H9 (cell line): Measurements from ENCODE around the gene C10orf71. TPM values are rescaled to one million over a fixed set of nuclear protein-coding genes. Genes with fewer than 3 reads are reported as not detected.

Experiments used
- DNase-seq: peaks from one replicate; pipeline ENCODE4 v3.0.0-alpha.2; 2017
- H2AFZ ChIP-seq: one replicate; pipeline ENCODE4 v1.6.1; 2013; ENCODE audit warnings: mild to moderate bottlenecking, low read length, control low read depth, moderate library complexity
- H2AK5ac ChIP-seq: 2 replicates; pipeline ENCODE4 v1.6.1; 2013; ENCODE audit warnings: low read length, control low read depth, mixed read lengths; ENCODE audit not compliant: insufficient read length
- H2BK120ac ChIP-seq: one replicate; pipeline ENCODE4 v1.6.1; 2013; ENCODE audit warnings: low read depth, mild to moderate bottlenecking, low read length, control low read depth, inconsistent platforms; ENCODE audit not compliant: poor library complexity, severe bottlenecking
- H2BK12ac ChIP-seq: 2 replicates; pipeline ENCODE4 v1.6.1; 2013; ENCODE audit warnings: low read length, control low read depth, mixed read lengths, low read depth; ENCODE audit not compliant: insufficient read length
- H2BK15ac ChIP-seq: 2 replicates; pipeline ENCODE4 v1.6.1; 2013; ENCODE audit warnings: low read depth, low read length, control low read depth
- H2BK20ac ChIP-seq: one replicate; pipeline ENCODE4 v1.6.1; 2013; ENCODE audit warnings: low read depth, mild to moderate bottlenecking, low read length, control low read depth, inconsistent platforms; ENCODE audit not compliant: poor library complexity, severe bottlenecking
- H2BK5ac ChIP-seq: 2 replicates; pipeline ENCODE4 v1.6.1; 2013; ENCODE audit warnings: low read length, control low read depth, mixed read lengths; ENCODE audit not compliant: insufficient read length
- H3K14ac ChIP-seq: 2 replicates; pipeline ENCODE4 v1.6.1; 2013; ENCODE audit warnings: low read length, control low read depth; ENCODE audit not compliant: insufficient read depth
- H3K18ac ChIP-seq: 2 replicates; pipeline ENCODE4 v1.6.1; 2013; ENCODE audit warnings: low read depth, mild to moderate bottlenecking, mixed read lengths, low read length, control low read depth; ENCODE audit not compliant: insufficient read length
- H3K23ac ChIP-seq: 2 replicates; pipeline ENCODE4 v1.6.1; 2013; ENCODE audit warnings: low read length, control low read depth, mixed read lengths, low read depth; ENCODE audit not compliant: insufficient read length
- H3K23me2 ChIP-seq: 2 replicates; pipeline ENCODE4 v1.6.1; 2013; ENCODE audit warnings: low read depth, mild to moderate bottlenecking, mixed read lengths, low read length, control low read depth; ENCODE audit not compliant: insufficient read length, poor library complexity, severe bottlenecking
- H3K27ac ChIP-seq: 2 replicates; pipeline ENCODE4 v1.5.1; 2013; ENCODE audit warnings: low read length, control low read depth, mixed read lengths, low read depth; ENCODE audit not compliant: insufficient read length
- H3K27me3 ChIP-seq: 2 replicates; pipeline ENCODE4 v1.6.1; 2013; ENCODE audit warnings: low read length, control low read depth, inconsistent platforms; ENCODE audit not compliant: insufficient read depth
- H3K4ac ChIP-seq: 2 replicates; pipeline ENCODE4 v1.6.1; 2013; ENCODE audit warnings: low read depth, mild to moderate bottlenecking, control low read depth, inconsistent platforms, low read length, moderate library complexity
- H3K4me1 ChIP-seq: 2 replicates; pipeline ENCODE4 v1.6.1; 2013; ENCODE audit warnings: low read length, control low read depth, inconsistent platforms; ENCODE audit not compliant: insufficient read depth
- H3K4me2 ChIP-seq: 2 replicates; pipeline ENCODE4 v1.6.1; 2013; ENCODE audit warnings: low read length, control low read depth, mixed read lengths; ENCODE audit not compliant: insufficient read length, insufficient read depth
- H3K56ac ChIP-seq: 2 replicates; pipeline ENCODE4 v1.6.1; 2013; ENCODE audit warnings: low read depth, mild to moderate bottlenecking, mixed read lengths, low read length, control low read depth; ENCODE audit not compliant: insufficient read length
- H3K79me1 ChIP-seq: 2 replicates; pipeline ENCODE4 v1.6.1; 2013; ENCODE audit warnings: low read depth, mild to moderate bottlenecking, moderate library complexity, low read length, control low read depth, inconsistent platforms; ENCODE audit not compliant: insufficient read depth, poor library complexity, severe bottlenecking
- H3K79me2 ChIP-seq: 2 replicates; pipeline ENCODE4 v1.6.1; 2013; ENCODE audit warnings: low read length, control low read depth, inconsistent platforms; ENCODE audit not compliant: insufficient read depth
- H3K9ac ChIP-seq: 2 replicates; pipeline ENCODE4 v1.6.1; 2013; ENCODE audit warnings: low read length, control low read depth, mixed read lengths; ENCODE audit not compliant: insufficient read length; ENCODE audit errors: extremely low read depth
- H3K9me3 ChIP-seq: one replicate; pipeline ENCODE4 v1.6.1; 2013; ENCODE audit warnings: low read depth, low read length, inconsistent platforms; ENCODE audit not compliant: control insufficient read depth
- H3T11ph ChIP-seq: one replicate; pipeline ENCODE4 v1.6.1; 2013; ENCODE audit warnings: mild to moderate bottlenecking, low read length, control low read depth, inconsistent platforms
- H4K20me1 ChIP-seq: one replicate; pipeline ENCODE4 v1.6.1; 2013; ENCODE audit not compliant: control insufficient read depth, insufficient read length, insufficient read depth
- H4K5ac ChIP-seq: 2 replicates; pipeline ENCODE4 v1.6.1; 2013; ENCODE audit warnings: low read depth, mild to moderate bottlenecking, mixed read lengths, low read length, control low read depth; ENCODE audit not compliant: insufficient read length
- H4K8ac ChIP-seq: replicated peaks from 2 replicates; pipeline ENCODE4 v1.6.1; 2013; ENCODE audit warnings: low read length, control low read depth, mixed read lengths, low read depth; ENCODE audit not compliant: insufficient read length
- H4K91ac ChIP-seq: 2 replicates; pipeline ENCODE4 v1.6.1; 2013; ENCODE audit warnings: low read depth, mild to moderate bottlenecking, moderate library complexity, mixed read lengths, low read length, control low read depth; ENCODE audit not compliant: insufficient read length
- H3K27ac Mint-ChIP-seq, 3 experiments: 2 replicates in 2 of 3; 3 replicates in 1 of 3; pipeline ENCODE4 v1.8.0; 2020 to 2021; ENCODE audit warnings: mixed read lengths in 3 of 3, mild to moderate bottlenecking in 1 of 3, moderate library complexity in 1 of 3
- H3K27me3 Mint-ChIP-seq: 2 replicates; pipeline ENCODE4 v1.8.0; 2021; ENCODE audit warnings: low read depth, mild to moderate bottlenecking, moderate library complexity, mixed read lengths
- H3K36me3 Mint-ChIP-seq, 3 experiments: 2 replicates in 2 of 3; 3 replicates in 1 of 3; pipeline ENCODE4 v1.8.0; 2020 to 2021; ENCODE audit warnings: low read depth in 3 of 3, mixed read lengths in 3 of 3; ENCODE audit not compliant: insufficient read depth in 1 of 3
- H3K4me1 Mint-ChIP-seq, 2 experiments: 2 replicates each; pipeline ENCODE4 v1.8.0; 2020; ENCODE audit warnings: mixed read lengths in 2 of 2
- H3K4me3 Mint-ChIP-seq, 2 experiments: 2 replicates in 1 of 2; 3 replicates in 1 of 2; pipeline ENCODE4 v1.8.0; 2020 to 2021; ENCODE audit warnings: mild to moderate bottlenecking in 2 of 2, mixed read lengths in 2 of 2, moderate library complexity in 1 of 2
- H3K9me3 Mint-ChIP-seq, 2 experiments: 2 replicates in 1 of 2; 3 replicates in 1 of 2; pipeline ENCODE4 v1.8.0; 2020; ENCODE audit warnings: mild to moderate bottlenecking in 2 of 2, mixed read lengths in 2 of 2, moderate library complexity in 1 of 2
- CTCF ChIP-seq: fragments of 200-600 bp; sonication (generic); conservative IDR thresholded peaks from 3 replicates; pipeline ENCODE4 v1.8.0; 2021; ENCODE audit warnings: antibody characterized with exemption, mild to moderate bottlenecking
- WGBS: extraction: QIAGEN DNeasy Blood & Tissue Kit; methylation state at CpG from one replicate; pipeline ENCODE4 v1.1.7; 2013; ENCODE audit warnings: missing lambda C conversion rate, low lambda C conversion rate, mixed read lengths; ENCODE audit not compliant: insufficient read length; ENCODE audit errors: extremely low coverage; 5-methylcytosine and 5-hydroxymethylcytosine counted together
- total RNA-seq: library from RNA; stranded (reverse); gene quantifications from 2 replicates; pipeline ENCODE4 v1.2.1, GENCODE V29; 2021

Gene C10orf71
- total RNA-seq, 1 experiment from 2014 or later = not detected

GRCh38 chr10:49369216-49370162, 70.5 kb downstream of the C10orf71 start:
- no peak for TF ChIP-seq CTCF
- H3K36me3 Mint-ChIP-seq = no peaks in the 10 kb centered on the region
- no peaks in the 10 kb centered on the region for H3K79me1 ChIP-seq
- WGBS = no CpG with 5 or more reads among the region's 14 CpGs
- no peaks in the 10 kb centered on the region for H3K9me3 ChIP-seq
- H2AFZ ChIP-seq = no peak overlapping the region
- H3K4me2 ChIP-seq = no peak overlapping the region
- H3K79me2 ChIP-seq = no peaks in the 10 kb centered on the region
- H3K4me3 Mint-ChIP-seq = no peak overlapping the region
- H3K9ac ChIP-seq = no peak overlapping the region
- H3K9me3 Mint-ChIP-seq = no peaks in the 10 kb centered on the region
- no peak overlapping the region for H3K14ac ChIP-seq
- no peak overlapping the region for H4K8ac ChIP-seq
- no peak overlapping the region for H2BK20ac ChIP-seq
- no peak overlapping the region for H3K23ac ChIP-seq
- no peak overlapping the region for H3K27ac ChIP-seq
- H3T11ph ChIP-seq = no peak overlapping the region
- H4K20me1 ChIP-seq = no peaks in the 10 kb centered on the region
- peaks cover 6% of the 10 kb centered on the region in 2 experiments; a peak in 3 of 4 replicates for H3K4me1 Mint-ChIP-seq
- no peak overlapping the region for H2AK5ac ChIP-seq
- no peak overlapping the region for H4K5ac ChIP-seq
- no peak overlapping the region for H2BK120ac ChIP-seq
- peak overlapping the region in 1 of 3 experiments; percentile 2; a peak in 1 of 7 replicates for H3K27ac Mint-ChIP-seq
- no peak overlapping the region for H2BK15ac ChIP-seq
- H3K27me3 Mint-ChIP-seq = peaks cover 9% of the 10 kb centered on the region
- no peak overlapping the region for H3K18ac ChIP-seq
- H3K27me3 ChIP-seq = no peaks in the 10 kb centered on the region
- H3K4me1 ChIP-seq = no peaks in the 10 kb centered on the region
- no peak overlapping the region for H4K91ac ChIP-seq
- no peak overlapping the region for H3K4ac ChIP-seq
- no peak for DNase-seq
- H3K23me2 ChIP-seq = no peaks in the 10 kb centered on the region
- H3K56ac ChIP-seq = no peak overlapping the region
- no peak overlapping the region for H2BK12ac ChIP-seq
- no peak overlapping the region for H2BK5ac ChIP-seq
